HT-29 (cell line): ENCODE measurements around the gene ZNG1C. TPM values are rescaled to one million over a fixed set of nuclear protein-coding genes. Genes with fewer than 3 reads are reported as not detected.
"Not testable (repeated sequence)": the region's sequence is repeated elsewhere in the genome, so short reads cannot be mapped to it uniquely, and the experiment has no call there.

Experiments used
- DNase-seq: peaks from one replicate; pipeline ENCODE4 v3.0.0-alpha.2; 2015; ENCODE audit warnings: low spot score
- total RNA-seq: library from RNA; depleted of rRNA; stranded (reverse); fragments of >200 nt; shearing (Covaris generic); gene quantifications from 2 replicates; pipeline ENCODE4 v1.2.3, GENCODE V29; 2014; rRNA removed

Gene ZNG1C
- total RNA-seq, 1 experiment from 2014 or later: 75.5 TPM

- not testable (repeated sequence) for DNase-seq
Observed at GRCh38 chr9:68342265-68343025, 100.7 kb downstream of the ZNG1C start.

GRCh38 chr9:68343242-68343641 is 101.5 kb downstream of the ZNG1C start:
- DNase-seq: not testable (repeated sequence)

GRCh38 chr9:68343992-68344391 is 102.2 kb downstream of the ZNG1C start:
- DNase-seq: not testable (repeated sequence)

Other genes starting within 250 kb of the ZNG1C start
- not detected in 2 replicates for gene FOXD4L3, start 60.9 kb downstream of the ZNG1C start, total RNA-seq
- 0.08 and 0.73 TPM in 2 replicates for gene PGM5, start 114.6 kb downstream of the ZNG1C start, total RNA-seq